ENCODE measurements around the gene AP3S1.
"Not testable (repeated sequence)": the region's sequence is repeated elsewhere in the genome, so short reads cannot be mapped to it uniquely, and the experiment has no call there.

AP3S1 gene

GRCh38 chr5:115815006-115815692 is 26.6 kb upstream of the AP3S1 start:
- Mint-ChIP-seq H3K9me3 (ENCODE audit: low read depth) (no peaks in the 10 kb centered on the region), H3K36me3 (no peaks in the 10 kb centered on the region), H3K27ac (no peak overlapping the region), H3K4me3 (peak overlapping the region; percentile 71), H3K4me1 (ENCODE audit: low read depth) (peaks cover 17% of the 10 kb centered on the region), H3K27me3 (peaks cover 56% of the 10 kb centered on the region)

- Mint-ChIP-seq H3K4me3 (peak overlapping the region; percentile 75), H3K27me3 (peaks cover 59% of the 10 kb centered on the region), H3K9me3 (ENCODE audit: low read depth) (no peaks in the 10 kb centered on the region), H3K4me1 (ENCODE audit: low read depth) (peaks cover 17% of the 10 kb centered on the region), H3K27ac (no peak overlapping the region), H3K36me3 (no peaks in the 10 kb centered on the region)
These were observed 26.0 kb upstream of the AP3S1 start for GRCh38 chr5:115815693-115816225.

DNA sequence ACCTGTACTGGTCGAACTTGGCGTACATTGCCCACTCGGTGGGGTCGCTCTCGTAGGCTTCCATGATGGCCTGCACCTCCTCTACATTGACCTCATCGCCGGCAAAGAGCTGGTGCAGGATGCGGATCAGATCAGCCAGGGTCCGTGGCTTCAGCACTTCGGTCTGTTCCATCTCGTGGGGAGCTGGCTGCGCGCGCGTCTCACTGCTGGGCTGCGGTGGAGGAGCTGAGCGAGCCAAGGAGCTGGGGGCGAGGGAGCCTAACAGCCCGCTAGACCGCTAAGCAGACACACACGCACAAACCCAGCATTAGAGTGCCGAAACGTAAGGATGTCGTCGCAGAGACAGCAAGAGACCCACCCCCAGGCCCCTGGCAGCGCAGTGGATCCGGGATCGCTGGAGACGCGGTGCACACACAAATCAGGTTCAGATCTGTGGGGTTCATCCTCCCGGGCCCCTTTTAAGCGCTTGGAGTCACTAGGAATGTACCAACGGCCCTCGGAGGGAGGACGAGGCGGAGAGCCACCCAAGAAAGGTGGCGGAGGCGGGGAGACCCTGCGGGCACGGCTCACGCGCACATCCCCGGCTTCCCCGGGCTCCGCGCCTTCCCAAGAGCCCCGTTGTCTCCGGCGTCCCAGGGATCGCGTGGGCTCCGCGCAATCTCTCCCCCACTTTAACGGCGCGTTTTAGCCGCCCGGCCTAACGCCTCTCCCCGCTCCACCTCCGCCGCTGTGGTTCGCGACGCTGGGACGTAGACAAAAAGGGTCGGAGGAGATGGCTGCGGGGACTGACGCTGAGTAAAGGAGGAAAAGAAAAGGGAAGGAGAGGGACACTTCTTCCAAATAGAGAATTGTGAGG is 25.3 kb upstream of the AP3S1 start, which contains the start of gene CDO1:
Gene CDO1 (minus strand): TSS at position 434 of the 856 bp plus-strand sequence. CDS start 262 bp downstream, at position 172.
- Mint-ChIP-seq H3K27me3 (peaks cover 58% of the 10 kb centered on the region), H3K36me3 (no peaks in the 10 kb centered on the region), H3K9me3 (ENCODE audit: low read depth) (no peaks in the 10 kb centered on the region), H3K4me1 (ENCODE audit: low read depth) (peaks cover 17% of the 10 kb centered on the region), H3K4me3 (peak within 1 kb of the TSS; percentile 75), H3K27ac (no peak within 1 kb of the TSS)

DNA sequence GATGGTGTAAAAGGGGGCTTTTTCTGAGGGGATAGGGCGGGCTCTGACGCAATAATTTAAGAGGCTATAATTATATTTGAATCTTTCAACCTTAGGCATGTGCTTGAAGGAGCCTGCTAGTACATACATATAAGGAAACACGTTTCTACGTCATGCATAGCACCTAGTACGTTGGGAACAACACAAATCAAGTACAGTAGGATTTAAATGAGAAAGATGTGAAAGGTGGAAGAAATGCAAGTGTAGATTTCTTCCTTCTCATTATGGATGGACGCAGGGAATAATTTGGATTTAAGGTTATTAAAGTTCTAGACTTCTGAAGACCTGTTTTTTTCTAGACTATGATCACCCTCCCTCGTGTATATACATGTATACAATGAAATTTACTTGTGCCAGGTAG is 24.3 kb upstream of the AP3S1 start:
- Mint-ChIP-seq H3K27ac (no peak overlapping the region), H3K4me1 (ENCODE audit: low read depth) (peaks cover 17% of the 10 kb centered on the region), H3K27me3 (peaks cover 56% of the 10 kb centered on the region), H3K9me3 (ENCODE audit: low read depth) (no peaks in the 10 kb centered on the region), H3K4me3 (peak overlapping the region; percentile 14), H3K36me3 (no peaks in the 10 kb centered on the region)

DNA sequence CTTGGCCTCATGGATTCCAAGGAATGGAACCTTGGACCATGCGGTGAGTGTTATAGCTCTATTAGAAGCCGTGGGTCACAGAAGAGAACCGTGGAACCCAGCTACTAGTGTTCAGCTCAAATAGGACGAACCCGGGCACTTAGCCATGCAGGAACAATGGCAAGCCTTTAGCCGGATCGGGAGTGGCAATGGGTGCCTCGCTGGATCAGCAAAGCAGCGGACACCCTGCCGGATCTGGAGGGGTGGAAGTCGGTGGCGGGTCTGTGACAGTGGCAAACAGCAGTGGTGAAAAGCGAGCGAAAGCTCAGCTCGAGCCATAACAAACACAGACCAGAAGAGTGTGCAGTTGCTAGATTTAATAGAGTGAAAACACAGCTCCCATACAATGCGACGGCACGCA is 22.9 kb upstream of the AP3S1 start:
- Mint-ChIP-seq H3K4me3 (no peak overlapping the region), H3K27ac (no peak overlapping the region), H3K27me3 (peaks cover 47% of the 10 kb centered on the region), H3K9me3 (ENCODE audit: low read depth) (no peaks in the 10 kb centered on the region), H3K36me3 (no peaks in the 10 kb centered on the region), H3K4me1 (ENCODE audit: low read depth) (peaks cover 17% of the 10 kb centered on the region)

DNA sequence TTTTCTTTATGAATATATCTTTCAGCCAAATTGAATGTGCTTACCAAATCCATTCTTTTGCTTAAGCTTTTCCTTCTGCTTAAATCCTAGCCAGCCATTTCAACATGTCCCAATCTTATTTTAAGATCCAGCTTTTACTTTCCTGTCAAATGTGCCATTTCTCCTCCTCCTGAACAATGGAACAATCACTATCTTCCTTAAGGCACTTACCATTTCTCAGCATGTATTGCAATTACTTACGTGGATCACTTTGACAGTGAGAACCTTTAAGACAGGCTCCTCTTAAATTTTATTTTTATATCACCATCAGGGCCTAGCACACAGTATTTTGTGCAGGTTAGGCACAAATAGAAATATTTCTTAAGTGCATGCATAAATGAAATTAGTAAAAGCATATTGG is 20.9 kb upstream of the AP3S1 start:
- Mint-ChIP-seq H3K4me3 (no peak overlapping the region), H3K4me1 (ENCODE audit: low read depth) (peaks cover 7% of the 10 kb centered on the region), H3K36me3 (no peaks in the 10 kb centered on the region), H3K27me3 (peaks cover 35% of the 10 kb centered on the region), H3K27ac (no peak overlapping the region), H3K9me3 (ENCODE audit: low read depth) (peaks cover 5% of the 10 kb centered on the region)

DNA sequence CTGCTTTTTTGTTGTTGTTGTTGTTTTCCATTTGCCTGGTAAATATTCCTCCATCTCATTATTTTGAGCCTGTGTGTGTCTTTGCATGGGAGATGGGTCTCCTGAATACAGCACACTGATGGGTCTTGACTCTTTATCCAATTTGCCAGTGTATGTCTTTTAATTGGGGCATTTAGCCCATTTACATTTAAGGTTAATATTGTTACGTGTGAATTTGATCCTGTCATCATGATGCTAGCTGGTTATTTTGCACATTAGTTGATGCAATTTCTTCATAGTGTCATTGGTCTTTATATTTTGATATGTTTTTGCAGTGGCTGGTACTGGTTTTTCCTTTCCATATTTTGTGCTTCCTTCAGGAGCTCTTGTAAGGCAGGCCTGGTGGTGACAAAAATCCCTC is 16.8 kb upstream of the AP3S1 start:
- not testable (repeated sequence) for H3K4me3 Mint-ChIP-seq; H3K4me1 Mint-ChIP-seq (ENCODE audit: low read depth); H3K9me3 Mint-ChIP-seq (ENCODE audit: low read depth); H3K27ac Mint-ChIP-seq
- Mint-ChIP-seq H3K27me3 (peaks cover 13% of the 10 kb centered on the region), H3K36me3 (peaks cover 15% of the 10 kb centered on the region)

DNA sequence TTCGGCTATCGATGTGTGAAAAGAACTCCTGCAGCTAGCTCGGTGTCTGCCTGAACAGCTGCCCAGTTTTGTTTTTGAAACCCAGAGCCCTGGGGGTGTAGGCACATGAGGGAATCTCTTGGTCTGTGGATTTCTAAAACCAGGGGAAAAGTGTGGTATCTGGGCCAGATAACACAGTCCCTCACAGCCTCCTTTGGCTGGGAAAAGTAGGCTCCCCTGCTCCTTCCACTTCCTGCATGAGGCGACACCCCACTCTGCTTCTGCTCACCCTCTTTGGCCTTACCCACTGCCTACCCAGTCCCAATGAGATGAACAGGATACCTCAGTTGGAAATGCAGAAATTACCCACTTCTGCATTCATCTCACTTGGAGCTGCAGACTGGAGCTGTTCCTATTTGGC is 15.8 kb upstream of the AP3S1 start:
- Mint-ChIP-seq H3K4me1 (ENCODE audit: low read depth) (no peaks in the 10 kb centered on the region), H3K36me3 (peaks cover 15% of the 10 kb centered on the region), H3K27me3 (peaks cover 6% of the 10 kb centered on the region), H3K4me3 (no peak overlapping the region), H3K9me3 (ENCODE audit: low read depth) (peaks cover 5% of the 10 kb centered on the region), H3K27ac (no peak overlapping the region)

- Mint-ChIP-seq H3K27me3 (no peaks in the 10 kb centered on the region), H3K27ac (no peak overlapping the region), H3K9me3 (ENCODE audit: low read depth) (peaks cover 1% of the 10 kb centered on the region), H3K36me3 (peaks cover 19% of the 10 kb centered on the region), H3K4me3 (no peak overlapping the region), H3K4me1 (ENCODE audit: low read depth) (peaks cover 10% of the 10 kb centered on the region)
These were observed 11.8 kb upstream of the AP3S1 start for GRCh38 chr5:115829913-115830312.

DNA sequence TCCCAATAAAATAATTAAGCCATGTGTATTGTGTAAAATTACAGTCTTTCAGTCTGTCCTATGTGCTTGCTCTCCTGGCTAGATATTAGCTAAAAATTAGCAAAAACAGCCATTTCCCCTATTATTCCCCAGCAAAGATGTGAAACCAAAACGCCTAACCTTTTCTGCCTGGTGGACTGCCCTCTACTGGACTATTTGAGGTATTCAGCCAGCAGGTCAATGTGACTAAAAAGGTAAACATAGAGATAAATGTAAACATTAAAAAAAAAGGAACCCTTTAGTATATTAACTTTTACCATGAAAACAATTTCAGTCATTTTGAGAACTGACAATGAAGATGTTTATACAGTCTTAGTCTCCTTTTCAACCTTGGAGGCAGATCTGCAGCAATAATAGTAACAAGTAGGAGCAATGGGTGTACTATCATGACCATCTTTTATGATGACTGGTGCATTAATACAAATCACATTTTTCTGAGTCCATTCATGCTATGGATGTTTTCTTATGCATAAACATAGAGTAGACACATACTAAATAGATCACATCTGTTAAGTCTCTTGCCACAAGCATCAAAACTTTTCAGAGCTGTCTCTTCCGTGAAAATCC is 10.5 kb upstream of the AP3S1 start:
- Mint-ChIP-seq H3K9me3 (ENCODE audit: low read depth) (no peaks in the 10 kb centered on the region), H3K27ac (no peak overlapping the region), H3K4me3 (no peak overlapping the region), H3K27me3 (no peaks in the 10 kb centered on the region), H3K4me1 (ENCODE audit: low read depth) (peaks cover 15% of the 10 kb centered on the region), H3K36me3 (peaks cover 21% of the 10 kb centered on the region)

DNA sequence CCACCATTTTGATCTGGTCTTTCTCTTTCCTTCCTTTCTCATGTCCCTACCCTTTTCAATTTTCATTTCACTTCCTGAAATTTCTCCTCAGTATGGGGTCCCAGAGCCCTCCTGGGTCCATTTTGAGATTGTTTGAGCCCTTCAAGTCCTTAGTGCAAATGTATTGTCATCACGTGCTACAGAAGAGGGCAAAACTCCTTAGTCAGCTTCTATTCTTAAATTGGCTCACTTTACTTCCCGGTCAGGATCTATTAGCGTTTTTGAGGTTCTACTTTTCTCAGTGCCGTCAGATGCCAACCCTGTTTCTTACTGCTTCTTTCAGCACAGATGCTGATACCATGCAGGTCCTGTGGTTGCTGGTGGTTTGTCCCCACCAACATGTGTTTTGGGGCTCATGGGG is 6.3 kb upstream of the AP3S1 start:
- Mint-ChIP-seq H3K36me3 (peaks cover 10% of the 10 kb centered on the region), H3K27ac (no peak overlapping the region), H3K4me1 (ENCODE audit: low read depth) (peaks cover 49% of the 10 kb centered on the region), H3K9me3 (ENCODE audit: low read depth) (no peaks in the 10 kb centered on the region), H3K27me3 (no peaks in the 10 kb centered on the region), H3K4me3 (no peak overlapping the region)

DNA sequence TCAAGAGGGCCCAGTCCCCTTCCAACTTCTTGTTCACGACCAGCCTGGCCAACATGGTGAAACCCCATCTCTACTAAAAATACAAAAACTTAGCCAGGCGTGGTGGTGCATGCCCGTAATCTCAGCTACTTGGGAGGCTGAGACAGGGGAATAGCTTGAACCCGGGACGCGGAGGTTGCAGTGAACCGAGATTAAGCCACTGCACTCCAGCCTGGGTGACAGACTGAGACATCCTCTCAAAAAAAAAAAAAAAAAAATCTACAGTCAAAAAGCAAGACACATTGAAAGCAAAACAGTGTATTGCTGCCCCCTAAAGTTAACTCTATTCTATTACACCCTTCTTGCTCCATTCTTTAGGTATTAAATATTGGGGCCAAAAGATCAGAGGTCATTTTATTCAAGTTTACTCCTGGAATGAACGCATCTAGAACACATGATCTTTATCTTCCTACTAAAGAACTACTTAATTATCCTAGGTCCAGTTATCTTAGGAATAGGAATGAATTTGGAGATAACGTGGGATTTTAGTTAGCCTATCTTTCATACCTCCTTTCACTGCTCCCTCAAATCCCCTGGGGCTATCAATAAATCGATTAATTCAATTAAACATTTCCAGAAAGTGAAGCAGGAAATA is 2.7 kb upstream of the AP3S1 start:
- H3K27me3 Mint-ChIP-seq = no peaks in the 10 kb centered on the region
- H3K4me3 Mint-ChIP-seq = peak overlapping the region; percentile 95
- H3K4me1 Mint-ChIP-seq (ENCODE audit: low read depth) = peaks cover 59% of the 10 kb centered on the region
- peak overlapping the region; percentile 59 for H3K27ac Mint-ChIP-seq
- H3K9me3 Mint-ChIP-seq (ENCODE audit: low read depth) = no peaks in the 10 kb centered on the region
- peaks cover 6% of the 10 kb centered on the region for H3K36me3 Mint-ChIP-seq

GRCh38 chr5:115840873-115841272 is 862 bp upstream of the AP3S1 start:
- Mint-ChIP-seq H3K36me3 (peaks cover 4% of the 10 kb centered on the region), H3K4me3 (peak overlapping the region; percentile 95), H3K4me1 (ENCODE audit: low read depth) (peaks cover 67% of the 10 kb centered on the region), H3K9me3 (ENCODE audit: low read depth) (no peaks in the 10 kb centered on the region), H3K27ac (peak overlapping the region; percentile 100), H3K27me3 (no peaks in the 10 kb centered on the region)

GRCh38 chr5:115842089-115842935 is 577 bp downstream of the AP3S1 start:
- peak overlapping the region; percentile 96 for H3K4me3 Mint-ChIP-seq
- peaks cover 2% of the 10 kb centered on the region for H3K36me3 Mint-ChIP-seq

More at GRCh38 chr5:115842089-115842935, 577 bp downstream of the AP3S1 start:
- Mint-ChIP-seq H3K9me3 (ENCODE audit: low read depth) (no peaks in the 10 kb centered on the region), H3K27ac (peak overlapping the region; percentile 91), H3K27me3 (no peaks in the 10 kb centered on the region), H3K4me1 (ENCODE audit: low read depth) (peaks cover 62% of the 10 kb centered on the region)

Data from activated naive CD8-positive, alpha-beta T cell (primary cell).